ENCODE data around the gene ADAM23. TPM values are rescaled to one million over a fixed set of nuclear protein-coding genes. Genes with fewer than 3 reads are reported as not detected.

The ADAM23 gene
- total and polyA plus RNA-seq, 2 experiments from 2014 or later, result 11.8 to 15.9 TPM

GRCh38 chr2:206428783-206429182 is 14.5 kb upstream of the ADAM23 start (continued):
- TF ChIP-seq CREB1 (CRISPR knock-in tag; IDR thresholded peaks at IDR 0.05; ENCODE audit: low read depth), result no peak
- TF ChIP-seq EZH2 (IDR thresholded peaks at IDR 0.05; ENCODE audit: low read depth, unreplicated experiment), result no peak
- no peak for TF ChIP-seq ZNF462 (CRISPR knock-in tag; IDR thresholded peaks at IDR 0.05)
- no peak for TF ChIP-seq JUNB (IDR thresholded peaks at IDR 0.05; ENCODE audit: unreplicated experiment)

GRCh38 chr2:206430452-206430851 is 12.9 kb upstream of the ADAM23 start:
- no peak for ATAC-seq
- H3K36me3 Mint-ChIP-seq (ENCODE audit: low read depth), result no peaks in the 10 kb centered on the region
- no peaks in the 10 kb centered on the region for H3K79me2 ChIP-seq (replicated peaks; ENCODE audit: insufficient read depth)
- TF ChIP-seq ZNF462 (CRISPR knock-in tag; IDR thresholded peaks at IDR 0.05), result no peak
- TF ChIP-seq NANOG (IDR thresholded peaks at IDR 0.05; ENCODE audit: borderline replicate concordance), result no peak
- no peak for TF ChIP-seq CTCF (conservative IDR thresholded peaks at IDR 0.05; ENCODE audit: low read depth in 2 of 2)
- TF ChIP-seq ZNF114 (CRISPR knock-in tag; IDR thresholded peaks at IDR 0.05), result no peak

More at GRCh38 chr2:206430452-206430851, 12.9 kb upstream of the ADAM23 start:
- Histone ChIP-seq H3F3A (replicated peaks; ENCODE audit: low read depth) (no peaks in the 10 kb centered on the region), H3K4me2 (no peak overlapping the region), H3K27me3 (ENCODE audit: insufficient read depth) (no peaks in the 10 kb centered on the region), H3K27ac (ENCODE audit: low read depth) (no peak overlapping the region), H3K4me1 (ENCODE audit: insufficient read depth) (no peaks in the 10 kb centered on the region), H3K9me2 (ENCODE audit: insufficient read depth) (no peaks in the 10 kb centered on the region), H2AFZ (no peak overlapping the region), H3K36me3 (ENCODE audit: insufficient read depth) (no peaks in the 10 kb centered on the region), H3K4me3 (no peak overlapping the region), H4K20me1 (replicated peaks; ENCODE audit: insufficient read depth) (no peaks in the 10 kb centered on the region)
- Mint-ChIP-seq H3K4me1 (0 out of 3 replicates have a peak, but pooled peaks cover 2% of the 10 kb centered on the region), H3K4me3 (no peak overlapping the region), H3K27ac (no peak overlapping the region), H3K9me3 (no peaks in the 10 kb centered on the region), H3K27me3 (ENCODE audit: insufficient read depth, low read depth, poor library complexity) (peaks cover 2% of the 10 kb centered on the region)
- no peak for DNase-seq (ENCODE audit: low spot score)

All from GM23338 (cell line).